Measurements from ENCODE around the gene SCD5. TPM values are rescaled to one million over a fixed set of nuclear protein-coding genes. Genes with fewer than 3 reads are reported as not detected.

Gene SCD5
- total RNA-seq, 1 donor from 2014 or later, result 14.6 TPM

GRCh38 chr4:82780170-82780751, 18.3 kb downstream of the SCD5 start:
- Mint-ChIP-seq H3K36me3 (ENCODE audit: insufficient read depth) (no peaks in the 10 kb centered on the region), H3K9me3 (ENCODE audit: low read depth) (peaks cover 3% of the 10 kb centered on the region), H3K27ac (peak overlapping the region; percentile 73), H3K4me1 (ENCODE audit: low read depth) (peaks cover 18% of the 10 kb centered on the region), H3K4me3 (ENCODE audit: low read depth) (no peak overlapping the region), H3K27me3 (no peaks in the 10 kb centered on the region)
- TF ChIP-seq CTCF (IDR thresholded peaks at IDR 0.05; ENCODE audit: unreplicated experiment), result no peak
- DNase-seq (ENCODE audit: low spot score, unreplicated experiment), result no peak

DNA sequence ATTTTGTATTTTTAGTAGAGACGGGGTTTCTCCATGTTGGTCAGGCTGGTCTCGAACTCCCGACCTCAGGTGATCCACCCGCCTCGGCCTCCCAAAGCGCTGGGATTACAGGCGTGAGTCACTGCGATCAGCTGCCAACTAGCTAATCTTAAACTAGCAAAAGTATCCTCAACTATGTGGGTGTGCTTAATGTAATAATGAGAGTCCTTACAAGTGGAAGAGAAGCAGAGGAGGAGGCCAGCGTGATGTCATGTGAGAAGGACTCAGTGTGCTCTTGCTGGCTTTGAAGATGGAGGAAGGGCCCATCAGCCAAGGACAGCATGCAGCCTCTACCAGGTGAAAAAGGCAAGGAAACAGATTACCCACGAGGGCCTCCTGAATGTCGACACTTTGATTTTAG, 19.6 kb downstream of the SCD5 start:
- H3K27me3 Mint-ChIP-seq, result no peaks in the 10 kb centered on the region
- peaks cover 3% of the 10 kb centered on the region for H3K9me3 Mint-ChIP-seq (ENCODE audit: low read depth)
- no peak overlapping the region for H3K27ac Mint-ChIP-seq
- no peak for TF ChIP-seq CTCF (IDR thresholded peaks at IDR 0.05; ENCODE audit: unreplicated experiment)
- H3K36me3 Mint-ChIP-seq (ENCODE audit: insufficient read depth), result no peaks in the 10 kb centered on the region
- no peak overlapping the region for H3K4me3 Mint-ChIP-seq (ENCODE audit: low read depth)
- DNase-seq (ENCODE audit: low spot score, unreplicated experiment), result no peak
- H3K4me1 Mint-ChIP-seq (ENCODE audit: low read depth), result peaks cover 11% of the 10 kb centered on the region

DNA sequence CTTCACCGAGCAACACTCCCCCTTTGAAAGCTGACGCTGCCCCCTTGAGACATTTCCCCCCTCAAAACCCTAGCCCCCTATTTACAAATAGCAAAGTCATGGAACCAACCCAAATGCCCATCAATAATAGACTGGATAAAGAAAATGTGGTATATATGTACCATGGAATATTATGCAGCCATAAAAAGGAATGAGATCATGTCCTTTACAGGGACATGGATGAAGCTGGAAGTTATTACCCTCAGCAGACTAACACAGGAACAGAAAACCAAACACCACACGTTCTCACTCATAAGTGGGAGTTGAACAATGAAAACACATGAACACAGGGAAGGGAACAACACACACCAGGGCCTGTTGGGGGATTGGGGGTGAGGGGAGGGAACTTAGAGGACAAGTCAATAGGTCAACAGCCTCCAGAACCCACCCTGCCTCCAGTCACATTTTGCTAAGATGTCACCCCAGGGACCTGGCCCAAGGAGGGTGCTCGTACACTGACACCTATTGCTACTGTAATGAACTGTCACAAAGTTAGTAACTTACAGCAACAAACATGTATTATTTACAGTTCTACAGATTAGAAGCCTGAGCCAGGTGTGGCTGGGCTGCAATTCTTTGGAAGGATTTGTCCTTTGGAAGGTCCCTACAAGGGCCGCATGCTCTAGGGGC, 20.6 kb downstream of the SCD5 start:
- Mint-ChIP-seq H3K9me3 (ENCODE audit: low read depth) (peaks cover 3% of the 10 kb centered on the region), H3K27me3 (peaks cover 4% of the 10 kb centered on the region), H3K36me3 (ENCODE audit: insufficient read depth) (no peaks in the 10 kb centered on the region), H3K27ac (no peak overlapping the region), H3K4me1 (ENCODE audit: low read depth) (peaks cover 11% of the 10 kb centered on the region), H3K4me3 (ENCODE audit: low read depth) (no peak overlapping the region)
- TF ChIP-seq CTCF (IDR thresholded peaks at IDR 0.05; ENCODE audit: unreplicated experiment), result no peak
- no peak for DNase-seq (ENCODE audit: low spot score, unreplicated experiment)

DNA sequence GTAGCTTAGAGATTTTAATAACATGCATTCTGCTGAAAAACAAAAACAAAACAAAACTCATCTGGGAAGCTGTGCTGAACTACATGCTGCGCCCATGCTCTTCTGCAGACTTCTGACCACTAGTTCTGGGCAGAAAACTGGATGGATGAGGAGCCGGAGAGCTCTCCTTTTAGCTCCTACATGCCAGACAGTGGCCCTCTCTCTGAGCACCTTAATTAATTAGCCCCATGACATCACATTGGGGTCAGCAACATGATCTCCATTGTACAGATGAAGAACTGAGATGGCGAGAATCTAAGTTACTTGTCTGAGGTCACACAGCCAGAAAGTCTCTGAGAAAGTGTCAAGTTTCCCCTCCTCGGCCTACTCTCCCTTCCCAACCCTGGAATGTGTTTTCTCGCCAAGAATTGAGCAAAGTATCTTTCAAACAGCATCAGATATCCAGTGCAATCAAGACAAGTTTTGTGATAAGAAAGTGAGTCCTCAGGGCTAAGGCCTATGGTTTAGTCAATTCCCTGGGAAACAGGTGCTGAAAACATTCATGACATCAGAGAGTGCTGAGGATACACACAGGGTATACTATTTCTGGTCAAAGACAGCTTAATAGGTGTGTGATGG, 21.6 kb downstream of the SCD5 start:
- no peak overlapping the region for H3K27ac Mint-ChIP-seq
- no peak overlapping the region for H3K4me3 Mint-ChIP-seq (ENCODE audit: low read depth)
- DNase-seq (ENCODE audit: low spot score, unreplicated experiment), result no peak
- H3K4me1 Mint-ChIP-seq (ENCODE audit: low read depth), result peaks cover 11% of the 10 kb centered on the region
- TF ChIP-seq CTCF (IDR thresholded peaks at IDR 0.05; ENCODE audit: unreplicated experiment), result no peak
- peaks cover 3% of the 10 kb centered on the region for H3K9me3 Mint-ChIP-seq (ENCODE audit: low read depth)
- no peaks in the 10 kb centered on the region for H3K36me3 Mint-ChIP-seq (ENCODE audit: insufficient read depth)
- H3K27me3 Mint-ChIP-seq, result peaks cover 4% of the 10 kb centered on the region

GRCh38 chr4:82775243-82775642, 23.4 kb downstream of the SCD5 start:
- no peak for TF ChIP-seq CTCF (IDR thresholded peaks at IDR 0.05; ENCODE audit: unreplicated experiment)
- H3K4me3 Mint-ChIP-seq (ENCODE audit: low read depth), result no peak overlapping the region
- peaks cover 3% of the 10 kb centered on the region for H3K9me3 Mint-ChIP-seq (ENCODE audit: low read depth)
- no peak for DNase-seq (ENCODE audit: low spot score, unreplicated experiment)
- H3K36me3 Mint-ChIP-seq (ENCODE audit: insufficient read depth), result no peaks in the 10 kb centered on the region
- peaks cover 7% of the 10 kb centered on the region for H3K4me1 Mint-ChIP-seq (ENCODE audit: low read depth)
- H3K27ac Mint-ChIP-seq, result no peak overlapping the region
- peaks cover 4% of the 10 kb centered on the region for H3K27me3 Mint-ChIP-seq
